ENCODE data around the gene DYNLRB2. TPM values are rescaled to one million over a fixed set of nuclear protein-coding genes. Genes with fewer than 3 reads are reported as not detected.

DYNLRB2 gene
- total and polyA plus RNA-seq, 9 of the 15 experiments (the other 6 are each of a cell fraction or from before 2014, with no cell fraction given), result not detected

GRCh38 chr16:80517846-80518245 lies 22.9 kb upstream of the DYNLRB2 start:
- no peak for DNase-seq (ENCODE audit: extremely low read depth in 1 of 4, low spot score in 3 of 4)
- Histone ChIP-seq H3K36me3 (ENCODE audit: control insufficient read depth, insufficient read depth, low read length) (no peaks in the 10 kb centered on the region), H3K9me3 (replicated peaks; ENCODE audit: control insufficient read depth, insufficient read depth, low read depth, low read length) (no peaks in the 10 kb centered on the region), H3K9ac (ENCODE audit: insufficient read depth in 1 of 2, low read depth in 2 of 2, low read length in 2 of 2) (no peak overlapping the region), H2AFZ (ENCODE audit: low read depth, low read length) (no peak overlapping the region), H4K20me1 (replicated peaks; ENCODE audit: control insufficient read depth, insufficient read depth, low read length) (no peaks in the 10 kb centered on the region), H3K27ac (ENCODE audit: extremely low read depth, low read depth, low read length) (no peak overlapping the region), H3K4me3 (no peak overlapping the region), H3K9me1 (ENCODE audit: control insufficient read depth, insufficient read depth, low read length) (no peaks in the 10 kb centered on the region), H3K4me1 (replicated peaks in 1 of 2; ENCODE audit: control insufficient read depth in 2 of 2, insufficient read depth in 2 of 2, low read length in 2 of 2) (no peaks in the 10 kb centered on the region), H3K79me2 (ENCODE audit: control insufficient read depth, insufficient read depth, low read length) (no peaks in the 10 kb centered on the region), H3K27me3 (ENCODE audit: control insufficient read depth in 2 of 2, insufficient read depth in 2 of 2, low read length in 2 of 2) (peaks cover 2 to 4% of the 10 kb centered on the region in 2 experiments; a peak in 2 of 5 replicates), H3K4me2 (ENCODE audit: insufficient read depth, low read length) (no peak overlapping the region)
- in situ Hi-C loops (cut with MboI), result no loop called here
- no peak for TF ChIP-seq ARNT (IDR thresholded peaks at IDR 0.05)
- no peak for TF ChIP-seq E2F4 (CRISPR knock-in tag; IDR thresholded peaks at IDR 0.05; ENCODE audit: low read depth)
- TF ChIP-seq TCF15 (CRISPR knock-in tag; IDR thresholded peaks at IDR 0.05), result no peak
- TF ChIP-seq ZNF165 (CRISPR knock-in tag; IDR thresholded peaks at IDR 0.05; ENCODE audit: borderline replicate concordance), result no peak
- no peak for TF ChIP-seq LARP7 (IDR thresholded peaks at IDR 0.05)
- no peak for TF ChIP-seq MXI1 (IDR thresholded peaks at IDR 0.05; ENCODE audit: low read depth, low read length)
- TF ChIP-seq NCOA2 (IDR thresholded peaks at IDR 0.05; ENCODE audit: partially characterized antibody in 2 of 2), result no peak
- no peak for ATAC-seq
- BruUV-seq (replicated peaks), result no TSS peak
- ChIA-PET CTCF (ENCODE audit: low intra/inter-chr PET ratio) (no interaction called here), POLR2A (interaction anchor here (1.6 kb wide), 1 partner anchor 12 kb away, joined by 3 read pairs; no protein-coding TSS in a partner anchor)
- WGBS (ENCODE audit: insufficient coverage, low coverage, missing lambda C conversion rate), result 2% methylated on average over 2 of the region's 2 CpGs
- intact Hi-C loops (cut with micrococcal nuclease), result no loop called here
- no peak for FAIRE-seq
